Suprapubic skin (tissue), 4 donors: Measurements from ENCODE around the gene CHAT.

Experiments
- POLR2A ChIP-seq, 2 donors: fragments of 450-650 bp; IDR thresholded peaks; one replicate each; pipeline ENCODE4 v1.6.1; 2017; ENCODE audit warnings: antibody characterized with exemption in 2 of 2, mild to moderate bottlenecking in 2 of 2, moderate library complexity in 2 of 2
- POLR2AphosphoS5 ChIP-seq, 3 donors: sonication (generic); formaldehyde crosslinking; IDR thresholded peaks; one replicate each; pipeline ENCODE4 v1.6.1; 2017; ENCODE audit warnings: antibody characterized with exemption in 3 of 3
- TF ChIP-seq, protein P1 (sequence below), 2 donors: fragments of 200-600 bp in 1 of 2; fragments of 450-650 bp in 1 of 2; sonication (generic) in 1 of 2; IDR thresholded peaks; one replicate each; pipeline ENCODE4 v1.5.1; 2016 to 2019; ENCODE audit warnings: antibody characterized with exemption in 2 of 2, mild to moderate bottlenecking in 1 of 2, moderate library complexity in 1 of 2

DNA sequence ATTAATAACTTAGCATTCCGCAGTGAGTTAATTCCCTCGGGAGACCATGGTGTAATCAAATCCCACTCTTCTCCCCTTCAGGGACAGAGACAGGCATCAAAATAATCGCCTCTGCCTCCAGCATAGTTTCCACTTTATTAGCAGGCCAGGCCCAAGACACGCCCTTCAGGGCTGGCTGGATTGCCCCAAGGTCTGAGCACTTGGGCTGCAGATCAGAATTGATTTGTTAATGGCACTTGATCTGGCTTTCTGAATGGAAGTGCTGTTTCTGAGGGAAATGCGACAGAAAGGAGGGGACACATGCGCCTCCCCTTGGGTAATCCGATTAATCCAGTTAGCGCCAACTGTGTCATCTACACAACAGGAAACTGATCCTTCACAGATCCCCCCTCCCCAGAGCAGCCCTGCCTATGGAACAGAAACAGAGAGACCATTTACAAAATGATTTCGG is 15.6 kb downstream of the CHAT start:
- TF ChIP-seq, protein P1, sequence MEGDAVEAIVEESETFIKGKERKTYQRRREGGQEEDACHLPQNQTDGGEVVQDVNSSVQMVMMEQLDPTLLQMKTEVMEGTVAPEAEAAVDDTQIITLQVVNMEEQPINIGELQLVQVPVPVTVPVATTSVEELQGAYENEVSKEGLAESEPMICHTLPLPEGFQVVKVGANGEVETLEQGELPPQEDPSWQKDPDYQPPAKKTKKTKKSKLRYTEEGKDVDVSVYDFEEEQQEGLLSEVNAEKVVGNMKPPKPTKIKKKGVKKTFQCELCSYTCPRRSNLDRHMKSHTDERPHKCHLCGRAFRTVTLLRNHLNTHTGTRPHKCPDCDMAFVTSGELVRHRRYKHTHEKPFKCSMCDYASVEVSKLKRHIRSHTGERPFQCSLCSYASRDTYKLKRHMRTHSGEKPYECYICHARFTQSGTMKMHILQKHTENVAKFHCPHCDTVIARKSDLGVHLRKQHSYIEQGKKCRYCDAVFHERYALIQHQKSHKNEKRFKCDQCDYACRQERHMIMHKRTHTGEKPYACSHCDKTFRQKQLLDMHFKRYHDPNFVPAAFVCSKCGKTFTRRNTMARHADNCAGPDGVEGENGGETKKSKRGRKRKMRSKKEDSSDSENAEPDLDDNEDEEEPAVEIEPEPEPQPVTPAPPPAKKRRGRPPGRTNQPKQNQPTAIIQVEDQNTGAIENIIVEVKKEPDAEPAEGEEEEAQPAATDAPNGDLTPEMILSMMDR (IDR thresholded peaks at IDR 0.05), result no peak
- no peak for TF ChIP-seq POLR2AphosphoS5 (IDR thresholded peaks at IDR 0.05)
- TF ChIP-seq POLR2A (IDR thresholded peaks at IDR 0.05), result no peak
